ENCODE measurements around the gene PIEZO1. TPM values are rescaled to one million over a fixed set of nuclear protein-coding genes. Genes with fewer than 3 reads are reported as not detected.
A peak's percentile ranks its signal among the peaks of the same experiment; 100 is the strongest.

PIEZO1 gene
- total and polyA plus RNA-seq, 9 of the 15 experiments (the other 6 are each of a cell fraction or from before 2014, with no cell fraction given), result 3.6 to 432 (median 131) TPM

DNA sequence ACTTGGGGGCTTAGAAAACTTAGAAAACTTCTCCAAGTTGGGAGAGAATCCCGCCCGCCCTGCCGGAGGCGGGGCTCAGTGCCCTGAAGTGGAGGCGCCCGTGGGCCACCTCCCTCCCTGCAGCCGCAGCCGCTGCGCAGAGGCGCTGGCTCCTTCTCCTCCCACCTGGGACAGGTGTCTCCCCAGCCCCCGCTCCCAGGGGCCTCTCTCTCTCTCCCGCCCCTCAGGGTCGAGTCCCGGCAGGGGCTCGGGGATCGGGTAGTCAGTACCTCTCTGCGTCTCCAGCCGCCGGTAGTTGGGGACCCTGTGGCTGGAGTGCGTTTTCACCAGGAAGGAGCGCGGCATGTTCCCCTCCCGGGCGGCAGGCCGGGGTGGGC is 99.0 kb downstream of the PIEZO1 start (continued):
- TF ChIP-seq ZNF316 (IDR thresholded peaks at IDR 0.05) (no peak), CBX5 (IDR thresholded peaks at IDR 0.05; ENCODE audit: borderline replicate concordance, low read depth) (no peak), SNIP1 (IDR thresholded peaks at IDR 0.05; ENCODE audit: low read depth) (no peak), NFATC3 (IDR thresholded peaks at IDR 0.05) (no peak), SIN3A (IDR thresholded peaks at IDR 0.05; ENCODE audit: borderline replicate concordance in 2 of 2, control insufficient read depth in 1 of 2, low read depth in 2 of 2, low read length in 2 of 2) (0 out of 4 replicates have a peak, but pooled peaks of 1 of the 2 experiments have one; percentile 22), ZKSCAN8 (CRISPR knock-in tag; IDR thresholded peaks at IDR 0.05) (no peak), GABPB1 (CRISPR knock-in tag; IDR thresholded peaks at IDR 0.05) (0 out of 2 replicates have a peak, but pooled peaks have one; percentile 18), TCFL5 (CRISPR knock-in tag; conservative IDR thresholded peaks at IDR 0.05) (no peak), MYBL2 (IDR thresholded peaks at IDR 0.05; ENCODE audit: low read depth) (no peak), MYBL2 (CRISPR knock-in tag; IDR thresholded peaks at IDR 0.05; ENCODE audit: borderline replicate concordance) (no peak), MBD2 (IDR thresholded peaks at IDR 0.05; ENCODE audit: borderline replicate concordance, low read depth) (no peak), SRSF9 (IDR thresholded peaks at IDR 0.05; ENCODE audit: borderline replicate concordance, low read depth, low read length) (no peak), POLR2A (conservative IDR thresholded peaks at IDR 0.05) (no peak), PCBP1 (IDR thresholded peaks at IDR 0.05; ENCODE audit: low read depth, low read length, poor library complexity, severe bottlenecking) (peak; percentile 84), ZNF695 (CRISPR knock-in tag; IDR thresholded peaks at IDR 0.05) (no peak)
- TF ChIP-seq, protein P1, sequence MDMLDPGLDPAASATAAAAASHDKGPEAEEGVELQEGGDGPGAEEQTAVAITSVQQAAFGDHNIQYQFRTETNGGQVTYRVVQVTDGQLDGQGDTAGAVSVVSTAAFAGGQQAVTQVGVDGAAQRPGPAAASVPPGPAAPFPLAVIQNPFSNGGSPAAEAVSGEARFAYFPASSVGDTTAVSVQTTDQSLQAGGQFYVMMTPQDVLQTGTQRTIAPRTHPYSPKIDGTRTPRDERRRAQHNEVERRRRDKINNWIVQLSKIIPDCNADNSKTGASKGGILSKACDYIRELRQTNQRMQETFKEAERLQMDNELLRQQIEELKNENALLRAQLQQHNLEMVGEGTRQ (CRISPR knock-in tag; IDR thresholded peaks at IDR 0.05), result 0 out of 2 replicates have a peak, but pooled peaks have one; percentile 2
- TF ChIP-seq, protein P2, sequence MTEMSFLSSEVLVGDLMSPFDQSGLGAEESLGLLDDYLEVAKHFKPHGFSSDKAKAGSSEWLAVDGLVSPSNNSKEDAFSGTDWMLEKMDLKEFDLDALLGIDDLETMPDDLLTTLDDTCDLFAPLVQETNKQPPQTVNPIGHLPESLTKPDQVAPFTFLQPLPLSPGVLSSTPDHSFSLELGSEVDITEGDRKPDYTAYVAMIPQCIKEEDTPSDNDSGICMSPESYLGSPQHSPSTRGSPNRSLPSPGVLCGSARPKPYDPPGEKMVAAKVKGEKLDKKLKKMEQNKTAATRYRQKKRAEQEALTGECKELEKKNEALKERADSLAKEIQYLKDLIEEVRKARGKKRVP (CRISPR knock-in tag; IDR thresholded peaks at IDR 0.05), result no peak
- TF ChIP-seq, protein P3, sequence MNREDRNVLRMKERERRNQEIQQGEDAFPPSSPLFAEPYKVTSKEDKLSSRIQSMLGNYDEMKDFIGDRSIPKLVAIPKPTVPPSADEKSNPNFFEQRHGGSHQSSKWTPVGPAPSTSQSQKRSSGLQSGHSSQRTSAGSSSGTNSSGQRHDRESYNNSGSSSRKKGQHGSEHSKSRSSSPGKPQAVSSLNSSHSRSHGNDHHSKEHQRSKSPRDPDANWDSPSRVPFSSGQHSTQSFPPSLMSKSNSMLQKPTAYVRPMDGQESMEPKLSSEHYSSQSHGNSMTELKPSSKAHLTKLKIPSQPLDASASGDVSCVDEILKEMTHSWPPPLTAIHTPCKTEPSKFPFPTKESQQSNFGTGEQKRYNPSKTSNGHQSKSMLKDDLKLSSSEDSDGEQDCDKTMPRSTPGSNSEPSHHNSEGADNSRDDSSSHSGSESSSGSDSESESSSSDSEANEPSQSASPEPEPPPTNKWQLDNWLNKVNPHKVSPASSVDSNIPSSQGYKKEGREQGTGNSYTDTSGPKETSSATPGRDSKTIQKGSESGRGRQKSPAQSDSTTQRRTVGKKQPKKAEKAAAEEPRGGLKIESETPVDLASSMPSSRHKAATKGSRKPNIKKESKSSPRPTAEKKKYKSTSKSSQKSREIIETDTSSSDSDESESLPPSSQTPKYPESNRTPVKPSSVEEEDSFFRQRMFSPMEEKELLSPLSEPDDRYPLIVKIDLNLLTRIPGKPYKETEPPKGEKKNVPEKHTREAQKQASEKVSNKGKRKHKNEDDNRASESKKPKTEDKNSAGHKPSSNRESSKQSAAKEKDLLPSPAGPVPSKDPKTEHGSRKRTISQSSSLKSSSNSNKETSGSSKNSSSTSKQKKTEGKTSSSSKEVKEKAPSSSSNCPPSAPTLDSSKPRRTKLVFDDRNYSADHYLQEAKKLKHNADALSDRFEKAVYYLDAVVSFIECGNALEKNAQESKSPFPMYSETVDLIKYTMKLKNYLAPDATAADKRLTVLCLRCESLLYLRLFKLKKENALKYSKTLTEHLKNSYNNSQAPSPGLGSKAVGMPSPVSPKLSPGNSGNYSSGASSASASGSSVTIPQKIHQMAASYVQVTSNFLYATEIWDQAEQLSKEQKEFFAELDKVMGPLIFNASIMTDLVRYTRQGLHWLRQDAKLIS (CRISPR knock-in tag; IDR thresholded peaks at IDR 0.05), result no peak
- TF ChIP-seq, protein P4, sequence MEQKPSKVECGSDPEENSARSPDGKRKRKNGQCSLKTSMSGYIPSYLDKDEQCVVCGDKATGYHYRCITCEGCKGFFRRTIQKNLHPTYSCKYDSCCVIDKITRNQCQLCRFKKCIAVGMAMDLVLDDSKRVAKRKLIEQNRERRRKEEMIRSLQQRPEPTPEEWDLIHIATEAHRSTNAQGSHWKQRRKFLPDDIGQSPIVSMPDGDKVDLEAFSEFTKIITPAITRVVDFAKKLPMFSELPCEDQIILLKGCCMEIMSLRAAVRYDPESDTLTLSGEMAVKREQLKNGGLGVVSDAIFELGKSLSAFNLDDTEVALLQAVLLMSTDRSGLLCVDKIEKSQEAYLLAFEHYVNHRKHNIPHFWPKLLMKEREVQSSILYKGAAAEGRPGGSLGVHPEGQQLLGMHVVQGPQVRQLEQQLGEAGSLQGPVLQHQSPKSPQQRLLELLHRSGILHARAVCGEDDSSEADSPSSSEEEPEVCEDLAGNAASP (IDR thresholded peaks at IDR 0.05), result no peak
